Fibroblast of the aortic adventitia (primary cell): ENCODE data around the gene MYH11. TPM values are rescaled to one million over a fixed set of nuclear protein-coding genes. Genes with fewer than 3 reads are reported as not detected.

Experiments used
- DNase-seq: peaks from one replicate; pipeline ENCODE4 v3.0.0-alpha.2; 2010; ENCODE audit warnings: low read depth
- H3K4me3 ChIP-seq: 2 replicates; pipeline ENCODE4 v1.5.1; 2011; ENCODE audit warnings: low read depth, mild to moderate bottlenecking, control low read depth, low read length, moderate library complexity
- total RNA-seq: library from RNA; depleted of rRNA; stranded (reverse); fragments of >200 nt; gene quantifications from 2 replicates; pipeline ENCODE4 v1.2.3, GENCODE V29; 2012; ENCODE audit warnings: low replicate concordance
- TF ChIP-seq, protein P1 (sequence below): IDR thresholded peaks from 2 replicates; pipeline ENCODE4 v1.5.1; 2011; ENCODE audit warnings: mild to moderate bottlenecking, low read length, control low read depth, inconsistent platforms; ENCODE audit not compliant: insufficient read depth

The MYH11 gene
- total RNA-seq, 1 donor: not detected

DNA sequence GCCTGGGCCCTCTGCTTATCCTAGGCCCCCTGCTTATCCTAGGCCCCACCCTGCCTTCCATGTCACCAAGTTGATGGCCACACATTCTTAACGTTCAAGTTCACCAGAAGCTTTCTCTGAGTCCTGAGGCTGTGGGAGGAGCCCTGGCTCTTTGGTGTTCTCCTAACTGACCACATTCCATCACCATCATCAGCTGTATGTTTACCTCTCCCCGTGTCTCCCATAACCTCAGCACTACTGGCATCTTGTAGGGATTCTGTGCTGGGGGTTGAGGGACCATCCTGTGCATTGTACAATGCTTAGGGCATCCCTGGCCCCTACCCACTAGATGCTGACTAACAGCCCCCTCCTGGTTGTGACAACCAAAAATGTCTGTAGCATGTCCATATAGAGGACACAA, 107.5 kb downstream of the MYH11 start:
- TF ChIP-seq, protein P1, sequence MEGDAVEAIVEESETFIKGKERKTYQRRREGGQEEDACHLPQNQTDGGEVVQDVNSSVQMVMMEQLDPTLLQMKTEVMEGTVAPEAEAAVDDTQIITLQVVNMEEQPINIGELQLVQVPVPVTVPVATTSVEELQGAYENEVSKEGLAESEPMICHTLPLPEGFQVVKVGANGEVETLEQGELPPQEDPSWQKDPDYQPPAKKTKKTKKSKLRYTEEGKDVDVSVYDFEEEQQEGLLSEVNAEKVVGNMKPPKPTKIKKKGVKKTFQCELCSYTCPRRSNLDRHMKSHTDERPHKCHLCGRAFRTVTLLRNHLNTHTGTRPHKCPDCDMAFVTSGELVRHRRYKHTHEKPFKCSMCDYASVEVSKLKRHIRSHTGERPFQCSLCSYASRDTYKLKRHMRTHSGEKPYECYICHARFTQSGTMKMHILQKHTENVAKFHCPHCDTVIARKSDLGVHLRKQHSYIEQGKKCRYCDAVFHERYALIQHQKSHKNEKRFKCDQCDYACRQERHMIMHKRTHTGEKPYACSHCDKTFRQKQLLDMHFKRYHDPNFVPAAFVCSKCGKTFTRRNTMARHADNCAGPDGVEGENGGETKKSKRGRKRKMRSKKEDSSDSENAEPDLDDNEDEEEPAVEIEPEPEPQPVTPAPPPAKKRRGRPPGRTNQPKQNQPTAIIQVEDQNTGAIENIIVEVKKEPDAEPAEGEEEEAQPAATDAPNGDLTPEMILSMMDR: no peak
- H3K4me3 ChIP-seq: no peak overlapping the region
- no peak for DNase-seq

DNA sequence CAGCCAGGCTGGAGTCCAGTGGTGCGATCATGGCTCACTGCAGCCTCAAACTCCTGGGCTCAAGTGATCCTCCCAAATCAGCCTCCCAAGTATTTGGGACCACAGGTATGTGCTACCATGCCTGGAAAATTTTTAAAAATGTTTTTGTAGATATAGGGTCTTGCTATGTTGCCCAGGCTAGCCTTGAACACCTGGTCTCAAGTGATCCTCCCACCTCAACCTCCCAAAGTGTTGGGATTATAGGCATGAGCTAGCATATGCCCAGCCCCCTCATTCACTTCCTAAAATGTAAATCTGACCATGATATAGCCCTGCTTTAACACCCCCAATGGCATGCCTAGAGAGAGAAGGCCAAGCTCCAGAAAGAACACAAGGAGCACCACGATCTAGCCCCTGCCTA, 108.2 kb downstream of the MYH11 start:
- DNase-seq: no peak
- TF ChIP-seq, protein P1: no peak
- no peak overlapping the region for H3K4me3 ChIP-seq

DNA sequence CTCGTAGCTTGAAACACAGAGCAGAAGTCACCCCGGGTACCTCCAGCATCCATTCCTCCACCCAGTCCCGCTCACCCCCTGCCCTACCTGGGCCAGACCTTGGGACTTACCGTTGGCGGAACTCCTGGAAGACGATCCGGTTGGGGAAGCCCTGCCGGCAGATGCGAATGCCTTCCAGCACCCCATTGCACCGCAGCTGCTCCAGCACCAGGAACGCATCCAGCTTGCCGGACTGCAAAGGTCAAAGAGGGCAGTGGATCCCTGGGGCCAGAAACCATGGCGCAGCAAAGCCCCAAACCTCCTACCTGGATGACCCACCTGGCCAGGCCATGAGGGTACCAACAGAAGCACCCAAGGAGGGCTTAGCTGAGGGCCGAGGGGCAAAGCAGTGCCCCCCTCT, 108.9 kb downstream of the MYH11 start:
- DNase-seq: no peak
- TF ChIP-seq, protein P1: no peak
- no peak overlapping the region for H3K4me3 ChIP-seq

DNA sequence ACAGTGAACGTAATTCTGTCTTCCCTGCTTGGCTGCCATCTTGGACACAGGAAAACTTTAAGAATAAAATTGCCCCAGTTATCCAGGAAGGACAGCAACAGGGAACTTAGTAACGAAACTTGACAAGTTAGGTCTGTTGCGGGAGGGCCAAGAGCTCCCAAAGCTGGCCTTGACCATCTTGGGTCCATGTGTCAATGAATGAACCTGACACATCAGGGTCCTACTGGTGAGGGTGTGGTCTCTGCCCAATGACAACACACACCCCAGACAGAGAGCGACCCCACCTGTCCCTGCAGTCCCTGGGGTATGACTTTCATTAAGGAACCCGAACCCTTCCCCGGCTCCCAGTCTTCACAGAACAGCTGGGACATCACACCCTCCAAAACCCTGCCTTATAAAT, 110.5 kb downstream of the MYH11 start:
- TF ChIP-seq, protein P1: no peak
- DNase-seq: no peak
- H3K4me3 ChIP-seq: no peak overlapping the region

DNA sequence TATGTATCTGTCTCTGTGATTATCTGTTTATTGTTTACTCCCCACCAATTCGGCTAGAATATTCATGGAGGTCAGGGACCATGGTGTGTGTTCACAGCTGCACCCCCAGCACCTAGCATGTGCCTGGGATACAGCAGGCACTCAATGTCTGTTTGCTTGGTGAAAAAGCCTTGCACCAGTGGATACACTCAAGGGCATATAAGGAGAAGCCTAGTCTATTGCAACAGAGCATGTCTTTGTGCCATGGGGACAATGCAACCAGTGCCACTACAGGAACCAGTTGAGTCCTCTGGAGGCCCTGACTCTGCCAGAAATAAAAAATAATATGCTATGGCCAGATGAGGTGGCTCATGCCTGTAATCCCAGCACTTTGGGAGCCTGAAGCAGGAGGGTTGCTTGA, 113.2 kb downstream of the MYH11 start:
- DNase-seq: no peak
- TF ChIP-seq, protein P1: no peak
- no peak overlapping the region for H3K4me3 ChIP-seq

DNA sequence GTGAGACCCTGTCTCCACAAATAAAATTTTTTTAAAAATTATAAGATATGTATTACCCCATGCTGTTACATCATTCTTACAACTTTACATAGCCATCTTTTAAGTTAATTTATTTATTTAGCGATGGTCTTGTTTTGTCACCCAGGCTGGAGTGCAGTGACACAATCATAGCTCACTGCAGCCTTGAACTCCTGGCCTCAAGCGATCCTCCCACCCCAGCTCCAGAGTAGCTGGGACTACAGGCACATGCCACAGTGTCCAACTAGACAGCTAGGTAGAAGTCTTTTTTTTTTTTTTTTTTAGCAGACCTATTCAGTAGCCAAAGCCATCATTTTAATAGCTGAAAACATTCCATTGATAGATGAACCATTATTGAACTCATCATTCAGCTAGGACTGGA, 114.1 kb downstream of the MYH11 start:
- no peak overlapping the region for H3K4me3 ChIP-seq
- TF ChIP-seq, protein P1: no peak
- DNase-seq: no peak

DNA sequence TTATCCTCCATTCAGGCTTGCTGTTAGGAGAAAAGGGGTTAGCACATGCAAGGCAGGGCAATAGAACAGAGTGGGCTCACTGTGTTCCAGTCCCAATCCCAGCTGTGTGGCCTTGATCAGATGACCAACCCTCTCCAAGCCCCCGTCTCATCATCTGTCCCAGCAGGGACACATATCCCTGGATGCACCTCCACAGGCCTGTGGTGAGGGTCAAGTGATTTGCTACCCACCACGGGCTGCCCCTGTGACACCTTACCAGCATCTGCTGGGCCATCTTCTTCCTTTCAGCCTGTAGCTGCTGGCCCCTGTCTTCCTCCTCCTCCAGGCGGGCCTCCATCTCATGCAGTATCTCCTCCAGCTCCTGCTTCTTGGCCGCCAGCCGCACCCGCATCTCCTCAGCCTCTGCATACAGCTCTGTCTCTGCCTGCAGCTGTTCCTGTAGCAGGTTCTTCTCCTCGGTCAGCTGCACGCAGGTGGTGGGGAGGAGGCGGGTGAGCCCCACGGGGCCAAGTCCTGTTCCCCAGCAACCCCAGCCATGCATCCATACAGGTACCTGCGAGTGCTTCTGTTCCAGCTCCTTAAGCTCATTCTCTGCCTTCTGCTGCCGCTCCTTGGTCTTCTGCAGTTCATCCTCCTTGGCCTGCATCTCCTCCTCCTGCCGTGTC, 115.5 kb downstream of the MYH11 start:
- no peak overlapping the region for H3K4me3 ChIP-seq
- TF ChIP-seq, protein P1: no peak

More for the DNA sequence above, 115.5 kb downstream of the MYH11 start:
- DNase-seq: no peak
